Endodermal cell (in vitro differentiated cells): ENCODE results near the gene PARP12. TPM values are rescaled to one million over a fixed set of nuclear protein-coding genes. Genes with fewer than 3 reads are reported as not detected.

ENCODE experiments used
- DNase-seq: peaks from one replicate; pipeline ENCODE4 v3.0.0-alpha.2; 2017
- H3K27ac ChIP-seq: 2 replicates; pipeline ENCODE4 v1.5.1; 2013; ENCODE audit warnings: mild to moderate bottlenecking, low read depth, low read length, moderate library complexity
- H3K27me3 ChIP-seq: 2 replicates; pipeline ENCODE4 v1.6.1; 2013; ENCODE audit warnings: mild to moderate bottlenecking, low read length, moderate library complexity; ENCODE audit not compliant: insufficient read depth, control insufficient read depth, poor library complexity, severe bottlenecking
- H3K36me3 ChIP-seq: 2 replicates; pipeline ENCODE4 v1.7.0; 2013; ENCODE audit warnings: mild to moderate bottlenecking, low read length, moderate library complexity; ENCODE audit not compliant: control insufficient read depth, insufficient read depth
- H3K4me1 ChIP-seq: one replicate; pipeline ENCODE4 v1.7.0; 2013; ENCODE audit warnings: low read length; ENCODE audit not compliant: control insufficient read depth, insufficient read depth
- H3K4me3 ChIP-seq: 2 replicates; pipeline ENCODE4 v1.5.1; 2013; ENCODE audit warnings: mild to moderate bottlenecking, low read length, moderate library complexity
- H3K9ac ChIP-seq: 2 replicates; pipeline ENCODE4 v1.6.1; 2013; ENCODE audit warnings: mild to moderate bottlenecking, low read length, moderate library complexity; ENCODE audit not compliant: poor library complexity, severe bottlenecking; ENCODE audit errors: extremely low read depth
- H3K9me3 ChIP-seq: 2 replicates; pipeline ENCODE4 v1.6.1; 2013; ENCODE audit warnings: mild to moderate bottlenecking, low read length, moderate library complexity; ENCODE audit not compliant: control insufficient read depth
- H3K27ac Mint-ChIP-seq: 2 replicates; pipeline ENCODE4 v1.8.0; 2020; ENCODE audit warnings: mixed read lengths
- H3K27me3 Mint-ChIP-seq: 2 replicates; pipeline ENCODE4 v1.8.0; 2021; ENCODE audit warnings: mild to moderate bottlenecking, mixed read lengths; ENCODE audit not compliant: insufficient read depth
- H3K36me3 Mint-ChIP-seq: 2 replicates; pipeline ENCODE4 v1.8.0; 2020; ENCODE audit warnings: low read depth, mixed read lengths
- H3K4me1 Mint-ChIP-seq: 2 replicates; pipeline ENCODE4 v1.8.0; 2020; ENCODE audit warnings: mixed read lengths
- H3K4me3 Mint-ChIP-seq: 2 replicates; pipeline ENCODE4 v1.8.0; 2020; ENCODE audit warnings: mild to moderate bottlenecking, moderate library complexity, mixed read lengths
- H3K9me3 Mint-ChIP-seq: 2 replicates; pipeline ENCODE4 v1.8.0; 2020; ENCODE audit warnings: mild to moderate bottlenecking, mixed read lengths
- whole genome bisulfite sequencing, 2 experiments: methylation state at CpG; one replicate each; pipeline versions ENCODE4 v1.1.5 to v1.1.7; 2013; ENCODE audit warnings: missing lambda C conversion rate in 2 of 2, mixed read lengths in 1 of 2; ENCODE audit not compliant: insufficient coverage in 1 of 2, insufficient read length in 1 of 2; 5-methylcytosine and 5-hydroxymethylcytosine counted together
- total RNA-seq, 2 donors: library from RNA; stranded (reverse); fragmentation: NEBNext Ultra II Directional in 1 of 2; extraction: Animal tissue kit (Norgen Biotek cat#: 25700) in 1 of 2; gene quantifications; 2 replicates in 1 of 2; 3 replicates in 1 of 2; pipeline ENCODE4 v1.2.1, GENCODE V29; 2021
- TF ChIP-seq, protein P1 (sequence below): fragments of 200-600 bp; sonication (generic); conservative IDR thresholded peaks from 2 replicates; pipeline ENCODE4 v1.5.0; 2021; ENCODE audit warnings: antibody characterized with exemption, mild to moderate bottlenecking

Gene PARP12
- total RNA-seq, 2 donors from 2014 or later = 9.4 to 10.4 TPM

DNA sequence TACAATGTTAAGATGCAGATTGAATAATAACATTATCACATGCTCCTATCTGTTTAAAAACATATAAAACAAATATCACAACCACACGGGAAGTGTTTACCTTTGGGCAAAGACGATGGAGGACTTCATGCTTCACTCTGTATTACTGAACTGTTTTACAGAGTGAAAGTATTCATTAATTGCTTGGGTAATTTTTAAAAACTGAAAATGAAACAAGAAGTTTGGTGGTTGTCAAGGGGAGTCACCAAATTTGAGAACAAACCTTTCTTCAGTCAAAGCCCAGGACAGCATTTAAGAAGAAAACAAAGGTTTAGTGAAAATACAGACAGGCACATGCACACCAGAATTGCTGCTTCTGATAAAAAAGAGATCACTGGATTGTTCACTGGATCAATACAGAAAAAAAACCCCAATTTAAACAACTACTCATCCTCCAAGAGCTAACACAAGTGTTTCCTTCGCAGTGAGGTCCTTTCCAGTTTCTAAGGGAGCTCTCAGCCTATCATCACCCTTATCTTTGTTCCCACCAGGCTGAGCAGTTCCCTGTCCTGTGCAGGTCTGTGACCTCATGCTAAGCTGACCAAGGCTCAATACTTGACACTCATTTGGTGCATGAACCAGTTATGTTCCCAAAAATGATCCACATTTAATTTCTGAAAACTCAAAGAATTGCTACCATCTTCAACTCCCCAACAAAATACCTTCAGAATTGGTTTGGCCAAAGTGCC is 8.8 kb downstream of the PARP12 start:
- no peaks in the 10 kb centered on the region for H3K36me3 ChIP-seq
- Mint-ChIP-seq H3K9me3 (no peaks in the 10 kb centered on the region), H3K4me1 (no peaks in the 10 kb centered on the region), H3K4me3 (no peak overlapping the region), H3K27ac (no peak overlapping the region), H3K36me3 (no peaks in the 10 kb centered on the region), H3K27me3 (no peaks in the 10 kb centered on the region)
- WGBS, 2 experiments = 93 to 100% methylated on average over 1 to 3 of the region's 3 CpGs
- no peaks in the 10 kb centered on the region for H3K4me1 ChIP-seq
- H3K27me3 ChIP-seq = no peaks in the 10 kb centered on the region
- H3K27ac ChIP-seq = no peak overlapping the region
- DNase-seq = no peak
- TF ChIP-seq, protein P1, sequence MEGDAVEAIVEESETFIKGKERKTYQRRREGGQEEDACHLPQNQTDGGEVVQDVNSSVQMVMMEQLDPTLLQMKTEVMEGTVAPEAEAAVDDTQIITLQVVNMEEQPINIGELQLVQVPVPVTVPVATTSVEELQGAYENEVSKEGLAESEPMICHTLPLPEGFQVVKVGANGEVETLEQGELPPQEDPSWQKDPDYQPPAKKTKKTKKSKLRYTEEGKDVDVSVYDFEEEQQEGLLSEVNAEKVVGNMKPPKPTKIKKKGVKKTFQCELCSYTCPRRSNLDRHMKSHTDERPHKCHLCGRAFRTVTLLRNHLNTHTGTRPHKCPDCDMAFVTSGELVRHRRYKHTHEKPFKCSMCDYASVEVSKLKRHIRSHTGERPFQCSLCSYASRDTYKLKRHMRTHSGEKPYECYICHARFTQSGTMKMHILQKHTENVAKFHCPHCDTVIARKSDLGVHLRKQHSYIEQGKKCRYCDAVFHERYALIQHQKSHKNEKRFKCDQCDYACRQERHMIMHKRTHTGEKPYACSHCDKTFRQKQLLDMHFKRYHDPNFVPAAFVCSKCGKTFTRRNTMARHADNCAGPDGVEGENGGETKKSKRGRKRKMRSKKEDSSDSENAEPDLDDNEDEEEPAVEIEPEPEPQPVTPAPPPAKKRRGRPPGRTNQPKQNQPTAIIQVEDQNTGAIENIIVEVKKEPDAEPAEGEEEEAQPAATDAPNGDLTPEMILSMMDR = no peak
- no peaks in the 10 kb centered on the region for H3K9me3 ChIP-seq
- no peak overlapping the region for H3K4me3 ChIP-seq
- no peak overlapping the region for H3K9ac ChIP-seq

DNA sequence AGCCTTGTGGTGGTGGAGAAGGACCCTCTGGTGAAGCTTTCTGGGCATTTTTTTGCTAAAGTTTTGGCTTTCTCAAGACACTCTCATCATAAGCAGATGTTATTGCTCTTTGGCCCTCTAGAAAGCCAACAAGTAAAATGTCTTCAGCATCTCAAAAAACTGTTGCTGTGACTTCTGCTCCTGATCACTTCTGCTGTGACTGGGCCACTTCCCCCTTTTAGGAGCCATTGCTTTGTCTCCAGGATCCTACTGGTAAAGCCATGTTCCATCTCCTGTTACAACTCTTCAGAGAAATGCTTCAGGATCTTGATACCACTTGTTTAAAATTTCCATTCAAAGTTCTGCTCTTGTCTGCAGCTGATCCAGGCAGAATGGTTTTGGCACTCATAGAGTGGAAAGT is 10.9 kb downstream of the PARP12 start:
- Mint-ChIP-seq H3K4me1 (no peaks in the 10 kb centered on the region), H3K9me3 (no peaks in the 10 kb centered on the region), H3K4me3 (no peak overlapping the region), H3K27ac (no peak overlapping the region), H3K36me3 (no peaks in the 10 kb centered on the region), H3K27me3 (no peaks in the 10 kb centered on the region)
- H3K27me3 ChIP-seq = no peaks in the 10 kb centered on the region
- H3K4me1 ChIP-seq = no peaks in the 10 kb centered on the region
- H3K9ac ChIP-seq = no peak overlapping the region
- no peak overlapping the region for H3K27ac ChIP-seq
- TF ChIP-seq, protein P1 = no peak
- no peaks in the 10 kb centered on the region for H3K9me3 ChIP-seq
- no peaks in the 10 kb centered on the region for H3K36me3 ChIP-seq
- DNase-seq = no peak
- H3K4me3 ChIP-seq = no peak overlapping the region

DNA sequence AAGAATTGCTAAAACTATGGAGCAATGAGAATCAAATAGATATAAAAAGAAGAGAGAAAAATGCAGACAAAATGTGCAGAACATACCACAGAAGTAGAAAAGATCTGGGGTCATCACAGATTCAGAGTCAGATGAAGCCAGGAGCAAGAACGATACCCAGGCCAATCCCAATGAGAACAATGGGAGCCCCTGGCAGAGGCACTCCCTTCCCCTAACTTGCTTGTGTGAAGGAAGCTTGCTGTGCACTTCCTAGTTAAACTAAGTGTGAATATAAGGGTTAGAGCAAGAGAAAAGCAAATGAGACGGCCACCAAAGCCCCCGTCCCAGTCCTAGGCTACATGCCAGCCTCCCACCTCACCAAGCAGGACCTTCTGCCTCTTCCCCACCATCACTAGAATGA is 12.7 kb downstream of the PARP12 start:
- Histone ChIP-seq H3K4me1 (no peaks in the 10 kb centered on the region), H3K9ac (no peak overlapping the region), H3K9me3 (no peaks in the 10 kb centered on the region), H3K36me3 (no peaks in the 10 kb centered on the region), H3K4me3 (no peak overlapping the region), H3K27ac (no peak overlapping the region), H3K27me3 (no peaks in the 10 kb centered on the region)
- TF ChIP-seq, protein P1 = no peak
- H3K27me3 Mint-ChIP-seq = no peaks in the 10 kb centered on the region
- no peaks in the 10 kb centered on the region for H3K9me3 Mint-ChIP-seq
- H3K4me1 Mint-ChIP-seq = peaks cover 1% of the 10 kb centered on the region
- no peaks in the 10 kb centered on the region for H3K36me3 Mint-ChIP-seq
- H3K27ac Mint-ChIP-seq = no peak overlapping the region
- 84 to 88% methylated on average over 1 to 3 of the region's 3 CpGs for WGBS, 2 experiments
- H3K4me3 Mint-ChIP-seq = no peak overlapping the region
- no peak for DNase-seq
